22Rv1 (cell line): ENCODE data around the gene GRAMD1B.

Source experiments
- H3K27ac ChIP-seq: fragments of 450-650 bp; 2 replicates; pipeline ENCODE4 v1.5.1; 2017
- CTCF ChIP-seq: fragments of 450-650 bp; IDR thresholded peaks from 2 replicates; pipeline ENCODE4 v1.5.1; 2017; ENCODE audit warnings: mild to moderate bottlenecking
- ZFX ChIP-seq: fragments of 450-650 bp; IDR thresholded peaks from 2 replicates; pipeline ENCODE4 v1.6.1; 2017; ENCODE audit warnings: antibody characterized with exemption, borderline replicate concordance

The GRAMD1B gene

GRCh38 chr11:123672568-123672967 is 242.5 kb downstream of the GRAMD1B start:
- TF ChIP-seq CTCF (no peak), ZFX (no peak)
- no peak overlapping the region for H3K27ac ChIP-seq

GRCh38 chr11:123674297-123674696 is 244.2 kb downstream of the GRAMD1B start:
- no peak overlapping the region for H3K27ac ChIP-seq
- TF ChIP-seq ZFX (no peak), CTCF (no peak)
